Measurements from ENCODE around the gene ABTB2.

DNA sequence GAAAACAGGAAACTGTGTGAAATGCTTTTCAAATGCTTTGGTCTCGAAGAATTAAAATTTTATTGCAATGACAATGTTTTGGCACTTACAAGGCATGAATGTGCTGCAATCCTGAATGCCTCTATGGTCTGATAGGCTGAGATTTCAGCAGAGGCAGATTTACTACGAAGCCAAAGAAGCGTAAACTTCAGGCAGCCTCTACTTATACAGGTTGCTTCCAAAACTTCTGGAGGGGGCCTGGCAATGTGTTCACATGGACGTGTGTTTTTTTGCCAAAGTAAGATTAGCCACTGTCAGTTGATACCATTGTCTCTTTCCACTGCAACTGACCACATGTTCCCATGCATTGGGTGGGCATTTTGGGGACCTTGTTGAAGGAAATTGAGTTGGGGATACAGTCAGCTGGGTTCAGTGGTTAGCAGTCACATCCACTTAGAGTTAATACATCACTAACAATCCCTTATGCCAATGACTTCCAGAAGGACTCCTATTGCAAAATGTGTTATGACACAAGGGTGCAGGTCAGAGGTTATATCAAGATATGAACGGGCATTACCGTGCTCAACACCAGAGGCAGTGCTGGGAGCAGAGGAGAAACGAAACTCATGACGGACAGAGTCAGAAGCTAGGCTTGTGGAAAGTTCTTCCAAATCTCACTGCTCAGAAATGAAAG lies 48.8 kb downstream of the ABTB2 start:
- TF ChIP-seq CTCF (conservative IDR thresholded peaks at IDR 0.05; ENCODE audit: low read length) (no peak), EZH2phosphoT487 (IDR thresholded peaks at IDR 0.05; ENCODE audit: borderline replicate concordance, low read depth, low read length) (no peak)
